CD8-positive, alpha-beta memory T cell (primary cell): ENCODE measurements around the gene PSMB11. TPM values are rescaled to one million over a fixed set of nuclear protein-coding genes. Genes with fewer than 3 reads are reported as not detected.

Experiments
- CTCF ChIA-PET: fragments of 350-600 bp; sonication (Branson Sonifier 250); formaldehyde crosslinking; loops from one replicate; lab custom pipeline; 2021; ENCODE audit warnings: antibody characterized with exemption; lab: Charles Lee
- POLR2A ChIA-PET: fragments of 350-600 bp; sonication (Branson Sonifier 250); formaldehyde crosslinking; loops from one replicate; lab custom pipeline; 2021; ENCODE audit warnings: antibody characterized with exemption; lab: Charles Lee
- DNase-seq, 5 donors: peaks; one replicate each; pipeline versions ENCODE4 v3.0.0 to v3.0.0-alpha.2; 2020 to 2022; ENCODE audit warnings: mixed read lengths in 1 of 5
- H3K27ac ChIP-seq: one replicate; pipeline ENCODE4 v1.7.0; 2013; ENCODE audit warnings: low read depth, mild to moderate bottlenecking, low read length, moderate library complexity
- H3K27me3 ChIP-seq: 2 replicates; pipeline ENCODE4 v1.7.0; 2013; ENCODE audit warnings: low read length, mild to moderate bottlenecking; ENCODE audit not compliant: insufficient read depth, poor library complexity, severe bottlenecking
- H3K36me3 ChIP-seq: 2 replicates; pipeline ENCODE4 v1.7.0; 2013; ENCODE audit warnings: mild to moderate bottlenecking, low read length, moderate library complexity; ENCODE audit not compliant: insufficient read depth
- H3K4me1 ChIP-seq: 2 replicates; pipeline ENCODE4 v1.7.0; 2013; ENCODE audit warnings: mild to moderate bottlenecking, low read length, moderate library complexity; ENCODE audit not compliant: insufficient read depth
- H3K4me3 ChIP-seq: 2 replicates; pipeline ENCODE4 v1.7.0; 2013; ENCODE audit warnings: mild to moderate bottlenecking, low read length
- H3K9me3 ChIP-seq: 2 replicates; pipeline ENCODE4 v1.7.0; 2013; ENCODE audit warnings: mild to moderate bottlenecking, low read length
- H3K27ac Mint-ChIP-seq, 8 donors: one replicate each; pipeline ENCODE4 v1.8.0; 2020 to 2021; ENCODE audit warnings: mixed read lengths in 8 of 8, mild to moderate bottlenecking in 6 of 8, inconsistent platforms in 3 of 8, moderate library complexity in 3 of 8
- H3K27me3 Mint-ChIP-seq, 2 donors: one replicate each; pipeline ENCODE4 v1.8.0; 2020 to 2021; ENCODE audit warnings: mixed read lengths in 2 of 2, mild to moderate bottlenecking in 1 of 2, moderate library complexity in 1 of 2
- H3K36me3 Mint-ChIP-seq, 3 donors: one replicate each; pipeline ENCODE4 v1.8.0; 2020 to 2021; ENCODE audit warnings: mixed read lengths in 3 of 3, inconsistent platforms in 1 of 3, mild to moderate bottlenecking in 1 of 3
- H3K4me1 Mint-ChIP-seq, 3 donors: one replicate each; pipeline ENCODE4 v1.8.0; 2020 to 2021; ENCODE audit warnings: mixed read lengths in 3 of 3, inconsistent platforms in 1 of 3, mild to moderate bottlenecking in 1 of 3
- H3K4me3 Mint-ChIP-seq, 7 donors: one replicate each; pipeline ENCODE4 v1.8.0; 2020 to 2021; ENCODE audit warnings: mixed read lengths in 7 of 7, mild to moderate bottlenecking in 6 of 7, moderate library complexity in 4 of 7, inconsistent platforms in 2 of 7
- H3K9me3 Mint-ChIP-seq, 5 donors: one replicate each; pipeline ENCODE4 v1.8.0; 2020 to 2022; ENCODE audit warnings: mixed read lengths in 5 of 5, mild to moderate bottlenecking in 3 of 5, moderate library complexity in 2 of 5, inconsistent platforms in 1 of 5
- polyA plus RNA-seq: library from polyadenylated mRNA; unstranded; fragments of 300-500 nt; fragmentation: Illumina TruSeq; gene quantifications from one replicate; pipeline ENCODE4 v1.2.3, GENCODE V29; 2021
- total RNA-seq, 2 experiments: library from RNA; stranded (reverse); gene quantifications; one replicate each; pipeline ENCODE4 v1.2.3, GENCODE V29; 2021

The PSMB11 gene
- total and polyA plus RNA-seq, 3 experiments from 2014 or later: not detected

DNA sequence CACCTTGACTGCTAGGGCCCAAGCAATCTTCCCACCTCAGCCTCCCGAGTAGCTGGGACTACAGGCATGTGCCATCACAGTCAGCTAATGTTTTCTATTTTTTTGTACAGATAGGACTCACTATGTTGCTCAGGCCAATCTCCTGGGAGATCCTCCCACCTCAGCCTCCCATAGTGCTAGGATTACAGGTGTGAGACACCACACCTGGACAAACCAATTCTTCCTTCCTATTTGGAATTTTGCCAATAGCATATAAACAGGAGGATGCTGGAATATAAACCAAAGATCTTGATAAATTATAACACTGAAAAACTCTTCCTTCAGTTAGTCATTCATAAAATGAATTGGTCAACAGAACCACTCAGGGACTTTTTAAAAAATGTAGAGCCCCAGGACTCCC, 44.6 kb downstream of the PSMB11 start:
- H3K4me1 Mint-ChIP-seq: peaks cover 22 to 47% (median 36%) of the 10 kb centered on the region in 3 donors
- H3K27ac ChIP-seq: no peak overlapping the region
- H3K9me3 ChIP-seq: no peaks in the 10 kb centered on the region
- no peak overlapping the region for H3K4me3 ChIP-seq
- peaks cover 60% of the 10 kb centered on the region for H3K36me3 ChIP-seq
- H3K4me1 ChIP-seq: no peaks in the 10 kb centered on the region
- ChIA-PET CTCF (interaction anchor here (1.5 to 2.1 kb wide), 3 partner anchors 8 to 18 kb away, joined by 4 to 9 read pairs (median 6); partner anchors contain the start of genes ACIN1 and C14orf119), POLR2A (no interaction called here)
- no peaks in the 10 kb centered on the region for H3K27me3 Mint-ChIP-seq
- no peak for DNase-seq
- H3K9me3 Mint-ChIP-seq: no peaks in the 10 kb centered on the region
- no peak overlapping the region for H3K4me3 Mint-ChIP-seq
- no peak overlapping the region for H3K27ac Mint-ChIP-seq
- no peaks in the 10 kb centered on the region for H3K27me3 ChIP-seq
- peaks cover 8 to 77% (median 16%) of the 10 kb centered on the region in 3 donors for H3K36me3 Mint-ChIP-seq

DNA sequence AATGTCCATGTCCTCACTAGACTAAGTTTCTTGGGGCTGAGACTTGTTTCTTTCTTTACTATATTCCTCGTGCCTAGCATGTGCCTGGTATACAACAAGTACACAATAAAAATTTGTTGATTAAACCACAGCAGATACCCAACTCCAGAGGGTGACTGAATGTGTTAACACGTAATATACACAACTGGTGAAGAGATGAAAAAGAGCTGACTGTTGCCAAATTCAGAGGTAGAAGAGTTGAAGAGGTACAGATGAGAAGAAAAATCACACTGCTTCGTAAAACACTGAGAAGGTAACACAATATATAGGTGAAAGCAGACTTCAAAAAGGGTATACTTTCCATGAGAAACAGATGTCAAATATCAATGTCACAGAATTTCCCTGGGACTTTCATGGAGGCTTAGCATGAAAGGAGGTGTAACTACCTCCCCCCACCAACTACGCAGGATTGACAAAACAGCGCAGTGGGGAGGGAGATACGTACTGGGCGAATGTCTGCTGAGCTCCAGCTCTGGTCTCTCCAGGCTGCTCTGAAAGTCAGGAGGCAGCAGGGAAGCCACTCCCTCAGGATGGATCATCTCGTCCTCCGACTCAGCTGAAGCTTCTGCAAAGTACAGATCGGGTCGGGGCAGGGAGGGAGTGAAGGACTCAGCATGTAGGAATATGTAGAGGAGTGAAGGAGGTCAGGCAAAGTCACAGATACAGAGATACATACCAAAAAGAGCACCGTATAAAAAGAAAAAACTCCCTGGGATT, 47.7 kb downstream of the PSMB11 start:
- Mint-ChIP-seq H3K4me1 (peaks cover 33 to 45% (median 39%) of the 10 kb centered on the region in 3 donors), H3K36me3 (peaks cover 8 to 76% (median 21%) of the 10 kb centered on the region in 3 donors), H3K27me3 (no peaks in the 10 kb centered on the region), H3K27ac (peak overlapping the region in 3 of 8 donors; percentile 3 to 63 (median 15)), H3K9me3 (no peaks in the 10 kb centered on the region), H3K4me3 (peak overlapping the region in 2 of 7 donors; percentile 6 to 36)
- Histone ChIP-seq H3K9me3 (no peaks in the 10 kb centered on the region), H3K27ac (no peak overlapping the region), H3K36me3 (peaks cover 64% of the 10 kb centered on the region), H3K4me1 (peaks cover 20% of the 10 kb centered on the region), H3K27me3 (no peaks in the 10 kb centered on the region), H3K4me3 (no peak overlapping the region)
- DNase-seq: no peak
- ChIA-PET CTCF (interaction anchor here (1.2 to 1.6 kb wide), 4 partner anchors 12 to 32 kb away, joined by 4 to 11 read pairs (median 5); partner anchors contain the start of gene CDH24), POLR2A (no interaction called here)

DNA sequence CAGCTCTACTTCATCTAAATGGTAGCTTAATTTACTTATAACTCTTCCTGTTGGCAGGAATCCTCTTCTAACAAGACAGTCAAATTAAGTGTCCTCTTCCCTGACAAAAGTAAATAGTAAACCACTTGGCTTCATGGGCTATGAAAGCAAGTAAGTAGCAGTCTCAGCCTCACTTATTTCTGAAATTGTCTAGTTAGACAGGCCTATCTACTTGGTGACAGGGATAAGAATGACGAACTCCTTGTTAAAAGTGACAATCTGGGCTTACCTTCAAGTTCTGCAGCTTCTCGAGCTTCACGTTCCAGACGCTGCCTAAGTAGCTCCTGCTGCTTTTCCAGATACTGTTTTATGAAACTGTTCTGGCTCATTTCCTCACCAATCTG, 48.2 kb downstream of the PSMB11 start:
- no peak for DNase-seq
- Mint-ChIP-seq H3K27me3 (no peaks in the 10 kb centered on the region), H3K36me3 (peaks cover 8 to 70% (median 21%) of the 10 kb centered on the region in 3 donors), H3K27ac (no peak overlapping the region), H3K4me1 (peaks cover 31 to 43% (median 37%) of the 10 kb centered on the region in 3 donors), H3K9me3 (no peaks in the 10 kb centered on the region), H3K4me3 (no peak overlapping the region)
- H3K27me3 ChIP-seq: no peaks in the 10 kb centered on the region
- H3K4me3 ChIP-seq: no peak overlapping the region
- H3K27ac ChIP-seq: no peak overlapping the region
- ChIA-PET CTCF (interaction anchor here (1.2 to 2.0 kb wide), 5 partner anchors 13 to 33 kb away, joined by 4 to 11 read pairs (median 5); partner anchors contain the start of gene CDH24), POLR2A (no interaction called here)
- H3K9me3 ChIP-seq: no peaks in the 10 kb centered on the region
- H3K36me3 ChIP-seq: peaks cover 63% of the 10 kb centered on the region
- peaks cover 20% of the 10 kb centered on the region for H3K4me1 ChIP-seq

DNA sequence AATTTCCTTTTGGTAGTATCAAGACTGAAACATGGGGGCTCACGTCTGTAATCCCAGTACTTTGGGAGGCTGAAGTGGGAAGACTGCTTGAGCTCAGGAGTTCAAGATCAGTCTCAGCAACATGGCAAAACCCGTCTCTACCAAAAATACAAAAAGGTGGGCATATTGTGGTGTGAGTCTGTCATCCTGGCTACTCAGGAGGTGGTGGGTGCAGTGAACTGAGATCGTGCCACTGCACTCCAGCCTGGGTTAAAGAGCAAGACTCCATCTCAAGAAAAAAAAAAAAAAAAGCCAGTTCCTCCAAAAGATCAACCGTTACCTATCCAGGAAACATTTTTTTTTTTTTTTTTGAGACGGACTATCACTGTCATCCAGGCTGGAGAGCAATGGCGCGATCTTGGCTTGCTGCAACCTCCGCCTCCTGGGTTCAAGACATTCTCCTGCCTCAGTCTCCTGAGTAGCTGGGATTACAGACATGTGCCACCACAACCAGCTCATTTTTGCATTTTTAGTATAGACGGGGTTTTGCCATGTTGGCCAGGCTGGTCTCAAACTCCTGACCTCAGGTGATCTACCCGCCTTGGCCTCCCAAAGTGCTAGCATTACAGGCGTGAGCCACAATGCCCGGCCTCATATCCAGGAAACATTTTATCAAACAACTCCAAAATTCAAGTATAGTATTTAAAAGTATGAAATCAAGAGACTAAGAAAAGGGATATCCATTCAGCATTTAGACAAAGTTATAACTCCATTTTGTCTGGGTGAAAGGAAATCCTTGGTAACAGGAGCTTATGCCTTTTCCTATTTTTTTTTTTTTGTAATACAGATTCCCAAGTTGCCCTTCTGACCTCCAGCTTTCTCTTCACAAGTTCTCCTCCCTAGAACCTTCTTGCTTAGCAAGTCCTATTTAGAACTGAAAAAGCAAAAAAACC, 49.5 kb downstream of the PSMB11 start:
- CTCF ChIA-PET: interaction anchor here (0.7 to 2.0 kb wide), 5 partner anchors 15 to 105 kb away, joined by 3 to 6 read pairs (median 3); no protein-coding TSS in a partner anchor
- POLR2A ChIA-PET: interaction anchor here (0.5 to 1.3 kb wide), 3 partner anchors 20 to 340 kb away, joined by 3 to 4 read pairs (median 3); no protein-coding TSS in a partner anchor
- H3K36me3 ChIP-seq: peaks cover 50% of the 10 kb centered on the region
- Mint-ChIP-seq H3K4me3 (no peak overlapping the region), H3K9me3 (no peaks in the 10 kb centered on the region), H3K36me3 (peaks cover 8 to 57% (median 20%) of the 10 kb centered on the region in 3 donors), H3K27me3 (no peaks in the 10 kb centered on the region), H3K27ac (peak overlapping the region in 2 of 8 donors; percentile 26 to 58), H3K4me1 (peaks cover 21 to 38% (median 33%) of the 10 kb centered on the region in 3 donors)
- H3K27ac ChIP-seq: no peak overlapping the region
- no peaks in the 10 kb centered on the region for H3K9me3 ChIP-seq
- H3K4me3 ChIP-seq: no peak overlapping the region
- H3K27me3 ChIP-seq: no peaks in the 10 kb centered on the region
- H3K4me1 ChIP-seq: peaks cover 22% of the 10 kb centered on the region
- DNase-seq: no peak

DNA sequence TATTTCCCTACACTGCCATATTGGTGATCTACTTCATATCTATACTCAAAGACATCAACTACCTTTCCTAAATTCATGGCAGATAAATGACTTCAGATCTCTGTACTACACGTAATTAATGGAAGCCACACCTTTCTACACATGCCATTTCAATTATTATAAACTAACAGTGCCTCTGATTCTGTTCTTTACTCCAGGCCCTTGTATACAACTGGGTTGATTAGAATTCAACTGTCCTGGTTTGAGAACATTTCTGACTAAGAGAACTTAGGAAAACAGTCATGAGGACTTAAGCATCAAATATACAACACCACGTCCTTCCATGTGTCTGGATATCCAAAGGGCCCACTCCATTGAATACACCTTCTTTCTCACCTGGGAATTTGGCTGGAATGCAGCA, 51.1 kb downstream of the PSMB11 start:
- Mint-ChIP-seq H3K4me1 (peaks cover 9 to 44% (median 33%) of the 10 kb centered on the region in 3 donors), H3K27ac (peak overlapping the region in 6 of 8 donors; percentile 1 to 56 (median 16)), H3K4me3 (peak overlapping the region in 3 of 7 donors; percentile 34 to 61 (median 35)), H3K27me3 (no peaks in the 10 kb centered on the region), H3K36me3 (peaks cover 11 to 53% (median 13%) of the 10 kb centered on the region in 3 donors), H3K9me3 (no peaks in the 10 kb centered on the region)
- DNase-seq: no peak
- Histone ChIP-seq H3K36me3 (peaks cover 41% of the 10 kb centered on the region), H3K9me3 (no peaks in the 10 kb centered on the region), H3K27me3 (no peaks in the 10 kb centered on the region), H3K4me3 (peak overlapping the region; percentile 79), H3K4me1 (peaks cover 37% of the 10 kb centered on the region), H3K27ac (no peak overlapping the region)
- POLR2A ChIA-PET: interaction anchor here (1.3 kb wide), 1 partner anchor 22 kb away, joined by 3 read pairs; no protein-coding TSS in a partner anchor
- CTCF ChIA-PET: interaction anchor here (0.9 kb wide), 1 partner anchor 24 kb away, joined by 3 read pairs; no protein-coding TSS in a partner anchor

DNA sequence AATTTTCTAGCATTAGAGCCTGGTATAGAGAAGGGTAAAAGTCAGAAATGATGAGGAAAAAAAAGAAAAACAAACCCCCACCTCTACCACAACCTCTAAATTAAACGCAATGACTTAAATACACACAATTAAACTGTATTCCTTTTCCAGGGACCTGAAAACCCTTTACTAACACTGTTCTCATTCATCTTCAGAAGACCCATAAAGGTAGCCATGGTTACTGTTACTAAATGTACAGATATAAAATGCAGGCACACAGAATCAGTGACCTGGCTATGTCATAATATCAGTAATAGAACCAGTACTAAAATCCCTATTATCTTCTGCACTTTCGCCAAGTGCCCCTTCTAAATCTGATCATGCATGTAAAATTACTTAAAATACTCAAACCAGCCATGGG, 51.5 kb downstream of the PSMB11 start:
- ChIA-PET POLR2A (interaction anchor here (2.8 kb wide), 1 partner anchor 27 kb away, joined by 32 read pairs; no protein-coding TSS in a partner anchor), CTCF (interaction anchor here (1.3 to 5.1 kb wide), 4 partner anchors 8 to 31 kb away, joined by 4 to 35 read pairs (median 18); no protein-coding TSS in a partner anchor)
- peak overlapping the region; percentile 79 for H3K4me3 ChIP-seq
- peaks cover 38% of the 10 kb centered on the region for H3K4me1 ChIP-seq
- H3K27me3 Mint-ChIP-seq: no peaks in the 10 kb centered on the region
- H3K4me1 Mint-ChIP-seq: peaks cover 11 to 44% (median 38%) of the 10 kb centered on the region in 3 donors
- H3K4me3 Mint-ChIP-seq: no peak overlapping the region
- peak overlapping the region; percentile 97 for H3K27ac ChIP-seq
- H3K27ac Mint-ChIP-seq: peak overlapping the region in 3 of 8 donors; percentile 1 to 37 (median 19)
- DNase-seq: no peak
- peaks cover 41% of the 10 kb centered on the region for H3K36me3 ChIP-seq
- H3K9me3 ChIP-seq: no peaks in the 10 kb centered on the region
- no peaks in the 10 kb centered on the region for H3K27me3 ChIP-seq
- peaks cover 11 to 53% (median 13%) of the 10 kb centered on the region in 3 donors for H3K36me3 Mint-ChIP-seq
- no peaks in the 10 kb centered on the region for H3K9me3 Mint-ChIP-seq
